Neural cell (in vitro differentiated cells): ENCODE measurements around the gene NHEJ1. TPM values are rescaled to one million over a fixed set of nuclear protein-coding genes. Genes with fewer than 3 reads are reported as not detected.

Experiments used
- H2AFZ ChIP-seq: fragments of 200-600, 300-800 bp; sonication (generic), shearing (Covaris generic); 2 replicates; pipeline ENCODE4 v1.6.0; 2014; ENCODE audit warnings: low read depth, mild to moderate bottlenecking, antibody characterized with exemption, low read length, moderate library complexity
- H3F3A ChIP-seq: fragments of 200-600 bp; shearing (Covaris generic); 2 replicates; pipeline ENCODE4 v1.6.1; 2016; ENCODE audit warnings: mild to moderate bottlenecking, moderate library complexity, mixed read lengths, antibody characterized with exemption, low read length; ENCODE audit not compliant: insufficient read depth, poor library complexity, severe bottlenecking
- H3K27ac ChIP-seq: fragments of 200-600, 300-800 bp; sonication (generic), shearing (Covaris generic); 2 replicates; pipeline ENCODE4 v1.5.1; 2014; ENCODE audit warnings: mild to moderate bottlenecking, low read length, moderate library complexity
- H3K27me3 ChIP-seq: fragments of 300-800, 200-600 bp; sonication (generic), shearing (Covaris generic); 2 replicates; pipeline ENCODE4 v1.6.0; 2014; ENCODE audit warnings: mild to moderate bottlenecking, low read depth, low read length, moderate library complexity; ENCODE audit not compliant: insufficient read depth
- H3K36me3 ChIP-seq: fragments of 300-800, 200-600 bp; sonication (generic), shearing (Covaris generic); 2 replicates; pipeline ENCODE4 v1.5.1; 2014; ENCODE audit warnings: mild to moderate bottlenecking, antibody characterized with exemption, low read length, moderate library complexity; ENCODE audit not compliant: insufficient read depth
- H3K4me2 ChIP-seq: fragments of 300-800, 200-600 bp; sonication (generic), shearing (Covaris generic); 2 replicates; pipeline ENCODE4 v1.6.0; 2014; ENCODE audit warnings: mild to moderate bottlenecking, low read length
- H3K4me3 ChIP-seq: fragments of 300-800, 200-600 bp; sonication (generic), shearing (Covaris generic); 2 replicates; pipeline ENCODE4 v1.5.1; 2014; ENCODE audit warnings: mild to moderate bottlenecking, low read length, moderate library complexity
- H3K79me2 ChIP-seq: fragments of 200-600 bp; shearing (Covaris generic); replicated peaks from 2 replicates; pipeline ENCODE4 v1.6.0; 2014; ENCODE audit warnings: mild to moderate bottlenecking, low read length, moderate library complexity; ENCODE audit not compliant: insufficient read depth
- H3K9ac ChIP-seq: fragments of 300-800, 200-600 bp; sonication (generic), shearing (Covaris generic); 2 replicates; pipeline ENCODE4 v1.6.1; 2016; ENCODE audit warnings: mild to moderate bottlenecking, low read length, mixed read lengths
- H3K9me2 ChIP-seq: fragments of 200-600 bp; shearing (Covaris generic); 2 replicates; pipeline ENCODE4 v1.6.1; 2016; ENCODE audit warnings: mild to moderate bottlenecking, low read length, mixed read lengths; ENCODE audit not compliant: insufficient read depth
- H3K9me3 ChIP-seq: fragments of 200-600, 300-800 bp; sonication (generic), shearing (Covaris generic); 2 replicates; pipeline ENCODE4 v1.6.1; 2016; ENCODE audit warnings: mild to moderate bottlenecking, mixed run types, low read length, moderate library complexity, mixed read lengths
- H4K20me1 ChIP-seq: fragments of 200-600 bp; shearing (Covaris generic); 2 replicates; pipeline ENCODE4 v1.6.1; 2016; ENCODE audit warnings: mild to moderate bottlenecking, mixed run types; ENCODE audit not compliant: insufficient read depth
- EP300 ChIP-seq: fragments of 450-650 bp; conservative IDR thresholded peaks from 2 replicates; pipeline ENCODE4 v1.6.1; 2014; ENCODE audit warnings: antibody characterized with exemption, mild to moderate bottlenecking, moderate library complexity; ENCODE audit not compliant: poor library complexity, severe bottlenecking
- EZH2 ChIP-seq: fragments of 200-600, 300-800 bp; shearing (Covaris generic), sonication (generic); IDR thresholded peaks from 2 replicates; pipeline ENCODE4 v1.6.1; 2014; ENCODE audit warnings: antibody characterized with exemption, low read length, borderline replicate concordance, mild to moderate bottlenecking; ENCODE audit not compliant: insufficient read depth, poor library complexity, severe bottlenecking
- MXI1 ChIP-seq: fragments of 450-650 bp; conservative IDR thresholded peaks from 2 replicates; pipeline ENCODE4 v1.6.1; 2014; ENCODE audit warnings: antibody characterized with exemption, mild to moderate bottlenecking; ENCODE audit not compliant: poor library complexity, severe bottlenecking
- POLR2AphosphoS5 ChIP-seq: IDR thresholded peaks from 2 replicates; pipeline ENCODE4 v1.6.1; 2012
- RAD21 ChIP-seq: fragments of 450-650 bp; conservative IDR thresholded peaks from 2 replicates; pipeline ENCODE4 v1.6.1; 2014; ENCODE audit warnings: antibody characterized with exemption, mild to moderate bottlenecking, moderate library complexity
- SMC3 ChIP-seq: fragments of 450-650 bp; conservative IDR thresholded peaks from 2 replicates; pipeline ENCODE4 v1.6.1; 2014; ENCODE audit warnings: antibody characterized with exemption, mild to moderate bottlenecking, moderate library complexity; ENCODE audit not compliant: poor library complexity
- TAF1 ChIP-seq: IDR thresholded peaks from 2 replicates; pipeline ENCODE4 v1.6.1; 2012; ENCODE audit warnings: low read depth
- polyA plus RNA-seq: library from polyadenylated mRNA; depleted of rRNA; stranded (reverse); fragments of >200 nt; gene quantifications from 2 replicates; pipeline ENCODE4 v1.2.3, GENCODE V29; 2014
- TF ChIP-seq, protein P1 (sequence below): fragments of 450-650 bp; IDR thresholded peaks from 2 replicates; pipeline ENCODE4 v1.5.1; 2014; ENCODE audit warnings: antibody characterized with exemption, mild to moderate bottlenecking, moderate library complexity; ENCODE audit not compliant: poor library complexity, severe bottlenecking
- TF ChIP-seq, protein P2 (sequence below): IDR thresholded peaks from 2 replicates; pipeline ENCODE4 v1.6.1; 2012; ENCODE audit warnings: borderline replicate concordance

The NHEJ1 gene
- polyA plus RNA-seq, 1 donor from 2014 or later, result 12.7 TPM

DNA sequence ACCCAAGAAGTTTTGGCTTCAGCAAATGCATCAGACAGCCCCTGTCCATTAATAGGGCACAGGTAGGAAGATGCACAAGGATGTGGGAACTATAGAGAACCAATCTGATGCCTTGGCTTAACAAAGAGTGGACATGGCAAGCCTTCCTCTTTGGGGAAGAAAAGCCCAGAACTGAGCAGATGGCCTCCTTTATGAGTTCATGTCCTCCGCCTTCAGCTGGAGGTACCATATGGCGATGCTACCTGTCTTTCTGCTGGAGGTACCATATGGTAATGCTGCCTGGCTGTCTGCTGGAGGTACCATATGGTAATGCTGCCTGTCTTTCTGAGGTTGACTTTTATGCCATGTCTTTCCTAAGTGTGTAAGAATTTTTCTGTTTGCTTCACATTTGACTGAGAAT is 23.5 kb upstream of the NHEJ1 start:
- H3K79me2 ChIP-seq, result peaks cover 10% of the 10 kb centered on the region
- H3K27me3 ChIP-seq, result no peaks in the 10 kb centered on the region
- H4K20me1 ChIP-seq, result no peaks in the 10 kb centered on the region
- H3K9me2 ChIP-seq, result no peaks in the 10 kb centered on the region
- TF ChIP-seq POLR2AphosphoS5, result no peak
- TF ChIP-seq MXI1, result no peak
- peaks cover 6% of the 10 kb centered on the region for H3K36me3 ChIP-seq
- H2AFZ ChIP-seq, result no peak overlapping the region
- no peak overlapping the region for H3K4me2 ChIP-seq
- no peaks in the 10 kb centered on the region for H3F3A ChIP-seq
- H3K9ac ChIP-seq, result no peak overlapping the region
- H3K4me3 ChIP-seq, result no peak overlapping the region
- no peaks in the 10 kb centered on the region for H3K9me3 ChIP-seq
- no peak overlapping the region for H3K27ac ChIP-seq

DNA sequence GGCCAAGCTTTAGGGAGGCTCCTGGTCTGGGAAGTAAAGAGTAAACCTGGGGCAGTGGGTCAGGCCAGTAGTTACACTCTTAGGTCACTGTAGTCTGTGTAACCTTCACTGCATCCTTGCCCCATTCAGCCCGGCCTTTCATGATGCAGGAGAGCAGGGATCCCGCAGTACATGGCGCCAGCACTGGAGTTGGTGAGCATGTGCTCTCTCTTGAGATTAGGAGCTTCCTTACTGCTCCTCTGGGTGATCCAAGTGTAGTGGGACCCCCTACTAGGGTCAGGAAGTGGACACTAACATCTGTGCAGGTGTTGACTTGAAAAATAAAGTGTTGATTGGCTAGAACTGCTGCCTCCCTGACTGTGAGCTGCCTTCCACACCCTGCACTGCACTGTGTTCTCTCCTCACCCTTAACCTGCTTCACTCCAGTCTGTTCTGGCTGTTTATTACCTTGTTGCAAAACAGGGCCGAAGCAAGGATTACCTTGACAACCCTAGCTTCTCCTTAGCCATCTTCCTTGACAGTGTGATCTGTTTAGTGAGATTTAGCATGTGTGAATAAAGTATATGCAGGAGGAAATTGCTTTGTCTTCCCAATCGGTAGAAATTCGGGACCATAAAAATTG is 22.6 kb upstream of the NHEJ1 start:
- Histone ChIP-seq H3K9me2 (no peaks in the 10 kb centered on the region), H3K9ac (no peak overlapping the region), H2AFZ (no peak overlapping the region), H3K4me2 (no peak overlapping the region), H3K4me3 (no peak overlapping the region), H4K20me1 (no peaks in the 10 kb centered on the region), H3F3A (no peaks in the 10 kb centered on the region), H3K79me2 (peaks cover 14% of the 10 kb centered on the region), H3K36me3 (peaks cover 6% of the 10 kb centered on the region), H3K27me3 (no peaks in the 10 kb centered on the region), H3K27ac (no peak overlapping the region), H3K9me3 (no peaks in the 10 kb centered on the region)
- TF ChIP-seq, protein P1, sequence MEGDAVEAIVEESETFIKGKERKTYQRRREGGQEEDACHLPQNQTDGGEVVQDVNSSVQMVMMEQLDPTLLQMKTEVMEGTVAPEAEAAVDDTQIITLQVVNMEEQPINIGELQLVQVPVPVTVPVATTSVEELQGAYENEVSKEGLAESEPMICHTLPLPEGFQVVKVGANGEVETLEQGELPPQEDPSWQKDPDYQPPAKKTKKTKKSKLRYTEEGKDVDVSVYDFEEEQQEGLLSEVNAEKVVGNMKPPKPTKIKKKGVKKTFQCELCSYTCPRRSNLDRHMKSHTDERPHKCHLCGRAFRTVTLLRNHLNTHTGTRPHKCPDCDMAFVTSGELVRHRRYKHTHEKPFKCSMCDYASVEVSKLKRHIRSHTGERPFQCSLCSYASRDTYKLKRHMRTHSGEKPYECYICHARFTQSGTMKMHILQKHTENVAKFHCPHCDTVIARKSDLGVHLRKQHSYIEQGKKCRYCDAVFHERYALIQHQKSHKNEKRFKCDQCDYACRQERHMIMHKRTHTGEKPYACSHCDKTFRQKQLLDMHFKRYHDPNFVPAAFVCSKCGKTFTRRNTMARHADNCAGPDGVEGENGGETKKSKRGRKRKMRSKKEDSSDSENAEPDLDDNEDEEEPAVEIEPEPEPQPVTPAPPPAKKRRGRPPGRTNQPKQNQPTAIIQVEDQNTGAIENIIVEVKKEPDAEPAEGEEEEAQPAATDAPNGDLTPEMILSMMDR, result no peak
- no peak for TF ChIP-seq SMC3
- TF ChIP-seq, protein P2, sequence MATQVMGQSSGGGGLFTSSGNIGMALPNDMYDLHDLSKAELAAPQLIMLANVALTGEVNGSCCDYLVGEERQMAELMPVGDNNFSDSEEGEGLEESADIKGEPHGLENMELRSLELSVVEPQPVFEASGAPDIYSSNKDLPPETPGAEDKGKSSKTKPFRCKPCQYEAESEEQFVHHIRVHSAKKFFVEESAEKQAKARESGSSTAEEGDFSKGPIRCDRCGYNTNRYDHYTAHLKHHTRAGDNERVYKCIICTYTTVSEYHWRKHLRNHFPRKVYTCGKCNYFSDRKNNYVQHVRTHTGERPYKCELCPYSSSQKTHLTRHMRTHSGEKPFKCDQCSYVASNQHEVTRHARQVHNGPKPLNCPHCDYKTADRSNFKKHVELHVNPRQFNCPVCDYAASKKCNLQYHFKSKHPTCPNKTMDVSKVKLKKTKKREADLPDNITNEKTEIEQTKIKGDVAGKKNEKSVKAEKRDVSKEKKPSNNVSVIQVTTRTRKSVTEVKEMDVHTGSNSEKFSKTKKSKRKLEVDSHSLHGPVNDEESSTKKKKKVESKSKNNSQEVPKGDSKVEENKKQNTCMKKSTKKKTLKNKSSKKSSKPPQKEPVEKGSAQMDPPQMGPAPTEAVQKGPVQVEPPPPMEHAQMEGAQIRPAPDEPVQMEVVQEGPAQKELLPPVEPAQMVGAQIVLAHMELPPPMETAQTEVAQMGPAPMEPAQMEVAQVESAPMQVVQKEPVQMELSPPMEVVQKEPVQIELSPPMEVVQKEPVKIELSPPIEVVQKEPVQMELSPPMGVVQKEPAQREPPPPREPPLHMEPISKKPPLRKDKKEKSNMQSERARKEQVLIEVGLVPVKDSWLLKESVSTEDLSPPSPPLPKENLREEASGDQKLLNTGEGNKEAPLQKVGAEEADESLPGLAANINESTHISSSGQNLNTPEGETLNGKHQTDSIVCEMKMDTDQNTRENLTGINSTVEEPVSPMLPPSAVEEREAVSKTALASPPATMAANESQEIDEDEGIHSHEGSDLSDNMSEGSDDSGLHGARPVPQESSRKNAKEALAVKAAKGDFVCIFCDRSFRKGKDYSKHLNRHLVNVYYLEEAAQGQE, result no peak

DNA sequence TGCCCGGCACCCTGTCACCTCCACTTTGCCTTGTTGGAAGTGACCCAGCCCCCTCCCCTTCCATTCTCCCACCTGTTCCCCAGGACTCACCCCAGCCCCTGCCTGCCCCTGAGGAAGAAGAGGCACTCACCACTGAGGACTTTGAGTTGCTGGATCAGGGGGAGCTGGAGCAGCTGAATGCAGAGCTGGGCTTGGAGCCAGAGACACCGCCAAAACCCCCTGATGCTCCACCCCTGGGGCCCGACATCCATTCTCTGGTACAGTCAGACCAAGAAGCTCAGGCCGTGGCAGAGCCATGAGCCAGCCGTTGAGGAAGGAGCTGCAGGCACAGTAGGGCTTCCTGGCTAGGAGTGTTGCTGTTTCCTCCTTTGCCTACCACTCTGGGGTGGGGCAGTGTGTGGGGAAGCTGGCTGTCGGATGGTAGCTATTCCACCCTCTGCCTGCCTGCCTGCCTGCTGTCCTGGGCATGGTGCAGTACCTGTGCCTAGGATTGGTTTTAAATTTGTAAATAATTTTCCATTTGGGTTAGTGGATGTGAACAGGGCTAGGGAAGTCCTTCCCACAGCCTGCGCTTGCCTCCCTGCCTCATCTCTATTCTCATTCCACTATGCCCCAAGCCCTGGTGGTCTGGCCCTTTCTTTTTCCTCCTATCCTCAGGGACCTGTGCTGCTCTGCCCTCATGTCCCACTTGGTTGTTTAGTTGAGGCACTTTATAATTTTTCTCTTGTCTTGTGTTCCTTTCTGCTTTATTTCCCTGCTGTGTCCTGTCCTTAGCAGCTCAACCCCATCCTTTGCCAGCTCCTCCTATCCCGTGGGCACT is 21.9 kb upstream of the NHEJ1 start:
- H3K4me3 ChIP-seq, result no peak overlapping the region
- H4K20me1 ChIP-seq, result no peaks in the 10 kb centered on the region
- peaks cover 6% of the 10 kb centered on the region for H3K36me3 ChIP-seq
- H3K27me3 ChIP-seq, result no peaks in the 10 kb centered on the region
- H3K9ac ChIP-seq, result no peak overlapping the region
- H3F3A ChIP-seq, result no peaks in the 10 kb centered on the region
- no peaks in the 10 kb centered on the region for H3K9me2 ChIP-seq
- TF ChIP-seq, protein P2, result no peak
- no peak for TF ChIP-seq SMC3
- TF ChIP-seq MXI1, result no peak
- no peak for TF ChIP-seq RAD21
- TF ChIP-seq POLR2AphosphoS5, result no peak
- no peak for TF ChIP-seq EZH2
- TF ChIP-seq, protein P1, result no peak
- no peak for TF ChIP-seq TAF1
- no peak for TF ChIP-seq EP300
- no peaks in the 10 kb centered on the region for H3K9me3 ChIP-seq
- H3K27ac ChIP-seq, result no peak overlapping the region
- H2AFZ ChIP-seq, result no peak overlapping the region
- H3K4me2 ChIP-seq, result no peak overlapping the region
- H3K79me2 ChIP-seq, result peaks cover 14% of the 10 kb centered on the region
